Heart left ventricle (tissue), 13 donors: ENCODE data around the gene ZEB1.

Experiments used
- POLR2A ChIP-seq, 2 donors: fragments of 450-650 bp; IDR thresholded peaks; one replicate each; pipeline ENCODE4 v1.6.1; 2017; ENCODE audit warnings: antibody characterized with exemption in 2 of 2, mild to moderate bottlenecking in 2 of 2, moderate library complexity in 2 of 2
- TF ChIP-seq, protein P1 (sequence below), 12 donors: fragments of 200-600 bp; sonication (generic) in 4 of 12; IDR thresholded peaks; one replicate each; pipeline versions ENCODE4 v1.5.0 to v1.8.0; 2018 to 2022; ENCODE audit warnings: antibody characterized with exemption in 12 of 12, mild to moderate bottlenecking in 5 of 12
- donor health status: ischemic (EF 13 %, LVEDD 7.1; RV severe dilation, severe dysfunction).
- donor health status: DM: no; HTN: yes; CAD: no.
- donor health status: DM: no; HTN: no; CAD: no.
- donor health status: ischemic (EF 25% LVEDD 6.9; RV normal size, moderate dysfunction).
- donor health status: ischemic (EF 25% LVEDD 5.7; RV mildly dilated, moderate dysfunction).
- donor health status: ischemic (EF 35%, LVEDD 5.7; RV mildly dilated, moderate dysfunction).
- donor health status: nonischemic (EF 11% LVEDD 7.7; RV severe dilation, severe dysfunction).
- donor health status: DM: yes; HTN: yes; CAD: no.
- donor health status: PGD.
- donor health status: ischemic (EF 29% LVEDD 5.4; RV normal size, mild dysfunction).
- donor health status: nonischemic (EF 23%, LVEDD 6.1; RV moderate dilation, normal function).

DNA sequence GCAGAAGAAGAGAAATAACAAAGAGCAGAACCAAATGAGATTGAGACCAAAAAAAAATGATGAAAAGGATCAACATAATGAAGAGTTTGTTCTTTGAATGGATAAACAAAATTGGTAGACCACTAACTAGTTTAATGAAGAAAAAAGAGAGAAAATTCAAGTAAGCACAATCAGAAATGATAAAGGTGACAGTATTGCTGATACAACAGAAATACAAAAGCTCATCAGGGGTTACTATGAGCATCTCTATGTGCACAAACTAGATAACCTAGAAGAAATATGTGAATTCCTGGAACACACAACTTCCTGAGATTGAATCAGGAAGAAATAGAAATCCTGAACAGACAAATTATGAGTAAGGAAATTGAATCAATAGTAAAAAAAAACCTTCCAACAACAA is 157.1 kb downstream of the ZEB1 start:
- TF ChIP-seq, protein P1, sequence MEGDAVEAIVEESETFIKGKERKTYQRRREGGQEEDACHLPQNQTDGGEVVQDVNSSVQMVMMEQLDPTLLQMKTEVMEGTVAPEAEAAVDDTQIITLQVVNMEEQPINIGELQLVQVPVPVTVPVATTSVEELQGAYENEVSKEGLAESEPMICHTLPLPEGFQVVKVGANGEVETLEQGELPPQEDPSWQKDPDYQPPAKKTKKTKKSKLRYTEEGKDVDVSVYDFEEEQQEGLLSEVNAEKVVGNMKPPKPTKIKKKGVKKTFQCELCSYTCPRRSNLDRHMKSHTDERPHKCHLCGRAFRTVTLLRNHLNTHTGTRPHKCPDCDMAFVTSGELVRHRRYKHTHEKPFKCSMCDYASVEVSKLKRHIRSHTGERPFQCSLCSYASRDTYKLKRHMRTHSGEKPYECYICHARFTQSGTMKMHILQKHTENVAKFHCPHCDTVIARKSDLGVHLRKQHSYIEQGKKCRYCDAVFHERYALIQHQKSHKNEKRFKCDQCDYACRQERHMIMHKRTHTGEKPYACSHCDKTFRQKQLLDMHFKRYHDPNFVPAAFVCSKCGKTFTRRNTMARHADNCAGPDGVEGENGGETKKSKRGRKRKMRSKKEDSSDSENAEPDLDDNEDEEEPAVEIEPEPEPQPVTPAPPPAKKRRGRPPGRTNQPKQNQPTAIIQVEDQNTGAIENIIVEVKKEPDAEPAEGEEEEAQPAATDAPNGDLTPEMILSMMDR (IDR thresholded peaks at IDR 0.05) = no peak
- no peak for TF ChIP-seq POLR2A (IDR thresholded peaks at IDR 0.05)
